Bronchial epithelial cell (primary cell): ENCODE results near the gene C20orf173. TPM values are rescaled to one million over a fixed set of nuclear protein-coding genes. Genes with fewer than 3 reads are reported as not detected.

Source experiments
- DNase-seq: peaks from one replicate; pipeline ENCODE4 v3.0.0-alpha.2; 2010; ENCODE audit warnings: low read depth
- FAIRE-seq: peaks from 2 replicates; lab custom pipeline; 2011; peaks lifted over from hg19 to GRCh38; lab: Jason Lieb, UNC
- H3K27me3 ChIP-seq: 2 replicates; pipeline ENCODE4 v1.5.1; 2011; ENCODE audit warnings: low read length; ENCODE audit not compliant: control insufficient read depth, insufficient read depth
- H3K36me3 ChIP-seq: 2 replicates; pipeline ENCODE4 v1.5.1; 2011; ENCODE audit warnings: low read length; ENCODE audit not compliant: control insufficient read depth, insufficient read depth
- H3K4me3 ChIP-seq: 2 replicates; pipeline ENCODE4 v1.5.1; 2011; ENCODE audit warnings: mild to moderate bottlenecking, low read depth, low read length, control low read depth
- CTCF ChIP-seq: IDR thresholded peaks from 2 replicates; pipeline ENCODE4 v1.5.1; 2011; ENCODE audit warnings: mild to moderate bottlenecking, moderate library complexity, low read length, control low read depth, inconsistent platforms; ENCODE audit not compliant: insufficient read depth, severe bottlenecking
- total RNA-seq: library from RNA; depleted of rRNA; stranded (reverse); fragments of >200 nt; gene quantifications from 2 replicates; pipeline ENCODE4 v1.2.1, GENCODE V29; 2014

The C20orf173 gene
- total RNA-seq, 1 donor from 2014 or later, result not detected

GRCh38 chr20:35503281-35503680, 26.2 kb downstream of the C20orf173 start:
- DNase-seq (no peak), FAIRE-seq (no peak)
- Histone ChIP-seq H3K36me3 (peaks cover 23% of the 10 kb centered on the region), H3K4me3 (no peak overlapping the region), H3K27me3 (no peaks in the 10 kb centered on the region)
- TF ChIP-seq CTCF, result no peak

GRCh38 chr20:35502352-35502751, 27.1 kb downstream of the C20orf173 start:
- no peak overlapping the region for H3K4me3 ChIP-seq
- peaks cover 25% of the 10 kb centered on the region for H3K36me3 ChIP-seq
- no peak for TF ChIP-seq CTCF
- no peak for DNase-seq
- no peak for FAIRE-seq
- H3K27me3 ChIP-seq, result no peaks in the 10 kb centered on the region

GRCh38 chr20:35499271-35499670, 30.2 kb downstream of the C20orf173 start:
- no peaks in the 10 kb centered on the region for H3K27me3 ChIP-seq
- peak; percentile 55 for FAIRE-seq
- no peak for DNase-seq
- TF ChIP-seq CTCF, result no peak
- H3K4me3 ChIP-seq, result no peak overlapping the region
- peaks cover 29% of the 10 kb centered on the region for H3K36me3 ChIP-seq

GRCh38 chr20:35497780-35498189, 31.7 kb downstream of the C20orf173 start:
- Histone ChIP-seq H3K4me3 (no peak overlapping the region), H3K36me3 (peaks cover 31% of the 10 kb centered on the region), H3K27me3 (no peaks in the 10 kb centered on the region)
- FAIRE-seq (no peak), DNase-seq (no peak)
- TF ChIP-seq CTCF, result no peak

- no peak for DNase-seq
- TF ChIP-seq CTCF, result no peak
- no peaks in the 10 kb centered on the region for H3K27me3 ChIP-seq
- H3K36me3 ChIP-seq, result peaks cover 31% of the 10 kb centered on the region
- no peak overlapping the region for H3K4me3 ChIP-seq
- FAIRE-seq, result no peak
Measured at GRCh38 chr20:35497320-35497719, 32.1 kb downstream of the C20orf173 start.

GRCh38 chr20:35496481-35496880, 33.0 kb downstream of the C20orf173 start:
- FAIRE-seq (no peak), DNase-seq (no peak)
- Histone ChIP-seq H3K36me3 (peaks cover 32% of the 10 kb centered on the region), H3K27me3 (no peaks in the 10 kb centered on the region), H3K4me3 (no peak overlapping the region)
- no peak for TF ChIP-seq CTCF
